HepG2 (cell line): ENCODE results near the gene ASXL1. TPM values are rescaled to one million over a fixed set of nuclear protein-coding genes. Genes with fewer than 3 reads are reported as not detected.

Experiments used
- ATAC-seq: fragments of 200-7000 bp; cut with Tn5 transposase; 3 replicates; pipeline ENCODE4 v1.9.1; 2020; ENCODE audit warnings: mild to moderate bottlenecking, moderate library complexity
- BruUV-seq: library from RNA; stranded (reverse); fragments of 400-500 nt; replicated peaks from 2 replicates; lab custom pipeline; 2021; lab: Mats Ljungman, UMichigan
- CTCF ChIA-PET: fragments of 300-600 bp; formaldehyde crosslinking; extraction: SDS; loops from one replicate; lab custom pipeline; 2021; ENCODE audit warnings: low total read pairs, inconsistent platforms, low intra/inter-chr PET ratio; lab: Yijun Ruan, JAX
- POLR2A ChIA-PET: fragments of 350-600 bp; sonication (Branson Sonifier 250); formaldehyde crosslinking; loops from one replicate; lab custom pipeline; 2020; ENCODE audit warnings: antibody characterized with exemption, inconsistent platforms; lab: Yijun Ruan, JAX
- DNase-seq: peaks from one replicate; pipeline ENCODE4 v3.0.0-alpha.2; 2015; ENCODE audit warnings: low spot score
- FAIRE-seq: peaks from 3 replicates; lab custom pipeline; 2011; peaks lifted over from hg19 to GRCh38; lab: Jason Lieb, UNC
- H2AFZ ChIP-seq: one replicate; pipeline ENCODE4 v1.6.1; 2011; ENCODE audit warnings: low read length, inconsistent platforms
- H3K27ac ChIP-seq: fragments of 300-600 bp; 3 replicates; pipeline ENCODE4 v1.8.0; 2011; ENCODE audit warnings: mixed run types, mild to moderate bottlenecking, mixed read lengths, low read length, inconsistent platforms; ENCODE audit not compliant: insufficient read depth; ENCODE audit errors: extremely low read length
- H3K27me3 ChIP-seq, 2 experiments: fragments of 200-600 bp in 1 of 2; 2 replicates in 1 of 2; 3 replicates in 1 of 2; pipeline versions ENCODE4 v1.6.0 to v1.8.0; 2011; ENCODE audit warnings: low read length in 2 of 2, mild to moderate bottlenecking in 2 of 2, moderate library complexity in 2 of 2, inconsistent platforms in 1 of 2; ENCODE audit not compliant: insufficient read depth in 2 of 2, control insufficient read depth in 1 of 2
- H3K36me3 ChIP-seq, 2 experiments: fragments of 200-600 bp in 1 of 2; replicated peaks in 1 of 2; 2 replicates in 1 of 2; 3 replicates in 1 of 2; pipeline versions ENCODE4 v1.5.1 to v1.8.0; 2011; ENCODE audit warnings: low read length in 2 of 2, inconsistent platforms in 1 of 2; ENCODE audit not compliant: insufficient read depth in 2 of 2, control insufficient read depth in 1 of 2
- H3K4me1 ChIP-seq: 2 replicates; pipeline ENCODE4 v1.5.1; 2012; ENCODE audit warnings: low read length, inconsistent platforms; ENCODE audit not compliant: insufficient read depth
- H3K4me2 ChIP-seq: 2 replicates; pipeline ENCODE4 v1.6.0; 2011; ENCODE audit warnings: low read depth, low read length, inconsistent platforms
- H3K4me3 ChIP-seq, 3 experiments: fragments of 200-600 bp in 1 of 3; sonication (generic), shearing (Covaris generic) in 1 of 3; replicated peaks in 1 of 3; 2 replicates each; pipeline ENCODE4 v1.5.1; 2011 to 2016; ENCODE audit warnings: low read length in 3 of 3, inconsistent platforms in 2 of 3, low read depth in 2 of 3, mild to moderate bottlenecking in 2 of 3, control low read depth in 1 of 3, mixed read lengths in 1 of 3; ENCODE audit not compliant: insufficient read depth in 1 of 3
- H3K79me2 ChIP-seq: one replicate; pipeline ENCODE4 v1.6.1; 2011; ENCODE audit warnings: low read length, inconsistent platforms; ENCODE audit not compliant: insufficient read depth
- H3K9ac ChIP-seq: 2 replicates; pipeline ENCODE4 v1.6.0; 2011; ENCODE audit warnings: mild to moderate bottlenecking, low read depth, low read length, inconsistent platforms; ENCODE audit not compliant: insufficient read depth
- H3K9me3 ChIP-seq: 2 replicates; pipeline ENCODE4 v1.5.1; 2012; ENCODE audit warnings: mild to moderate bottlenecking, low read length
- H4K20me1 ChIP-seq: 2 replicates; pipeline ENCODE4 v1.6.0; 2011; ENCODE audit warnings: inconsistent platforms, mild to moderate bottlenecking, low read length, moderate library complexity; ENCODE audit not compliant: insufficient read depth
- ASH2L ChIP-seq: fragments of 300-600, 200-600 bp; sonication (generic); IDR thresholded peaks from 2 replicates; pipeline ENCODE4 v1.7.0; 2017; ENCODE audit warnings: low read depth, mild to moderate bottlenecking, moderate library complexity, mixed read lengths, low read length; ENCODE audit not compliant: insufficient read length
- BRD4 ChIP-seq: sonication (generic); formaldehyde crosslinking; IDR thresholded peaks from 2 replicates; pipeline ENCODE4 v1.4.0; 2020; ENCODE audit warnings: missing genetic modification reagents
- E2F2 ChIP-seq: sonication (generic); formaldehyde crosslinking; IDR thresholded peaks from 2 replicates; pipeline ENCODE4 v1.4.0; 2020; ENCODE audit warnings: missing genetic modification reagents, borderline replicate concordance
- GTF2F1 ChIP-seq: fragments of 150-350 bp; IDR thresholded peaks from 2 replicates; pipeline ENCODE4 v1.6.1; 2014; ENCODE audit warnings: low read length
- HHEX ChIP-seq: IDR thresholded peaks from 2 replicates; pipeline ENCODE4 v1.6.1; 2016; ENCODE audit warnings: control low read depth
- KDM5B ChIP-seq: sonication (generic); formaldehyde crosslinking; IDR thresholded peaks from 2 replicates; pipeline ENCODE4 v1.4.0; 2020; ENCODE audit warnings: missing genetic modification reagents, mild to moderate bottlenecking, borderline replicate concordance
- MYC ChIP-seq: sonication (generic); formaldehyde crosslinking; IDR thresholded peaks from 2 replicates; pipeline ENCODE4 v1.9.0; 2021; ENCODE audit warnings: missing genetic modification reagents, borderline replicate concordance
- SIN3A ChIP-seq: IDR thresholded peaks from 2 replicates; pipeline ENCODE4 v1.6.1; 2011; ENCODE audit warnings: low read depth, mild to moderate bottlenecking, control low read depth, low read length, borderline replicate concordance
- TEAD3 ChIP-seq: optimal IDR thresholded peaks from 2 replicates; pipeline ENCODE3; 2016; ENCODE audit warnings: borderline replicate concordance
- THAP9 ChIP-seq: sonication (generic); formaldehyde crosslinking; IDR thresholded peaks from 2 replicates; pipeline ENCODE4; 2020; ENCODE audit warnings: missing genetic modification reagents, mild to moderate bottlenecking, borderline replicate concordance
- ZNF232 ChIP-seq: sonication (generic); formaldehyde crosslinking; IDR thresholded peaks from 2 replicates; pipeline ENCODE4 v1.4.0; 2020; ENCODE audit warnings: missing genetic modification reagents, borderline replicate concordance
- ZNF263 ChIP-seq: sonication (generic); formaldehyde crosslinking; IDR thresholded peaks from 2 replicates; pipeline ENCODE4 v1.4.0; 2020; ENCODE audit warnings: missing genetic modification reagents
- WGBS: methylation state at CpG from one replicate; pipeline ENCODE4 v1.1.6; 2017; ENCODE audit warnings: low lambda C conversion rate; 5-methylcytosine and 5-hydroxymethylcytosine counted together
- in situ Hi-C: cut with HindIII; loops from 2 replicates; pipeline ENCODE4 v1.10.0; 2017; ENCODE audit warnings: low pct_unique_long_range_greater_than_20kb; ENCODE audit not compliant: extremely low pct_ligation_motif_present
- intact Hi-C: fragments of 100-400 bp; cut with micrococcal nuclease; formaldehyde crosslinking; loops from one replicate; pipeline ENCODE4 v1.10.0; 2022; ENCODE audit not compliant: unreplicated experiment
- polyA plus RNA-seq, 8 experiments: library from polyadenylated mRNA; depleted of rRNA in 3 of 8; stranded (reverse) in 7 of 8; unstranded in 1 of 8; fragments of >200 nt; fragmentation: Illumina TruSeq in 4 of 8; extraction: Trizol in 4 of 8; gene quantifications; 2 replicates each; pipeline versions ENCODE4 v1.2.1 to v1.2.3, GENCODE V29; 2011 to 2016; ENCODE audit warnings: low read depth in 4 of 8, missing spikeins in 1 of 8, mixed read lengths in 1 of 8; ENCODE audit not compliant: insufficient read depth in 1 of 8
- total RNA-seq, 5 experiments: library from RNA; depleted of rRNA; stranded (reverse); fragments of >200 nt; fragmentation: Illumina TruSeq; extraction: Trizol; gene quantifications; 2 replicates each; pipeline ENCODE4 v1.2.3, GENCODE V29; 2016; ENCODE audit warnings: low read depth in 1 of 5
- TF ChIP-seq, protein P1 (sequence below): sonication (generic); formaldehyde crosslinking; IDR thresholded peaks from 2 replicates; pipeline ENCODE4 v1.4.0; 2020; ENCODE audit warnings: missing genetic modification reagents

ASXL1 gene
- total and polyA plus RNA-seq, 2 of the 13 experiments (the other 11 are each of a cell fraction or from before 2014, with no cell fraction given): 62.1 to 74.8 TPM

DNA sequence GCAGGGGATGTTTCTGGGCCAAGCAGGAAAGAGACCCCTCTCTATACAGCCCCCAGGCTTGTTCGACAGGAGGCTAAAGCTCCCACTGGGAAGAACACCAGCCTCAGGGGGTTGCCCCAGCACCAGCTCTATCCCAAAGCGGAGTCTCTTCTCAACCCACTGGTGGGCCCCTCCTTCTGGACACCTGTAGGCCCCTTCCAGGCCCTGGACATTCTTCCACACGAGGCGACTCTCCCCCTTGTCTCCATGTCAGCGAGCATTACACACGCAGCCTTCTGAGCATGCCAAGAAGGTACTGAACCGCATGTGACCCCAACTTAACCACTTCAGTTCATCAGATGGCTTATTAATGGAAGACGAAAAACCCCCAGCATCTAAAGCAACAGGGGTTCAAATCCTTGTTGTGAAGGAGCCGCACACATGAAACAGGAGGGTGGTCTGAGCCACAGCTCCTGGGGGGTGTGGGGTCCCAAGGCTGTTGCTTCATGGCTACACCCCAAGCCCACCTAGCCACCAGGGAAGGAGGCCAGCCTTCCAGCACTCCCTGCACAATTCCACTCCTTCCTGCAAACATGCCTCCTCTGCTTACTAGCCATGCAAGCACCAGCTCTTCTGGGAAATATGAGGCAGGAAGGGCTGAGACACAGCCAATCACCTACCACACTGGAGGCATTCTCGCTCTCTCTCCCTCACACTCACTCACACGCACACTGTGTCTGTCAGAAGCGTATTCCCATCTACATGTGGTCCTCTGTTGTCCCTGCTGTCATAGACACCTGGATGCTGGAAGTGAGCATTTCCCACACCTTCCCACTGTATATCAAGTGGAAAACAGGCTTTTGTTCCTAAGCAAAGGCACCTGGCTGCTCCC, 122.5 kb downstream of the ASXL1 start:
- Histone ChIP-seq H3K9ac (no peak overlapping the region), H3K79me2 (peaks cover 73% of the 10 kb centered on the region), H4K20me1 (peaks cover 57% of the 10 kb centered on the region), H3K9me3 (no peaks in the 10 kb centered on the region), H3K4me1 (peaks cover 78% of the 10 kb centered on the region), H3K27ac (peak overlapping the region; percentile 35), H3K36me3 (peaks cover 0 to 9% of the 10 kb centered on the region in 2 experiments; a peak in 1 of 5 replicates), H3K27me3 (no peaks in the 10 kb centered on the region), H3K4me2 (peak overlapping the region; percentile 56), H3K4me3 (no peak overlapping the region), H2AFZ (no peak overlapping the region)
- CTCF ChIA-PET: no interaction called here
- intact Hi-C loops: loop anchor here (5.0 kb wide), 2 partner anchors 98 to 123 kb away; partner anchors contain the start of gene ASXL1
- no peak for DNase-seq
- in situ Hi-C loops: no loop called here
- FAIRE-seq: no peak
- no peak for ATAC-seq
- POLR2A ChIA-PET: interaction anchor here (1.2 to 1.6 kb wide), 2 partner anchors 9 to 14 kb away, joined by 5 to 6 read pairs; no protein-coding TSS in a partner anchor
- BruUV-seq: TSS peak; percentile 10
- WGBS: 90% methylated on average over 12 of the region's 12 CpGs
- peak; percentile 50 for TF ChIP-seq TEAD3 (CRISPR knock-in tag)
- TF ChIP-seq THAP9 (CRISPR knock-in tag): peak; percentile 30; the same call in 1 of the 2 replicates
- peak; percentile 15; the same call in 1 of the 2 replicates for TF ChIP-seq SIN3A
- 0 out of 2 replicates have a peak, but pooled peaks have one; percentile 71 for TF ChIP-seq E2F2 (CRISPR knock-in tag)
- TF ChIP-seq MYC (CRISPR knock-in tag): 0 out of 2 replicates have a peak, but pooled peaks have one; percentile 13
- TF ChIP-seq, protein P1, sequence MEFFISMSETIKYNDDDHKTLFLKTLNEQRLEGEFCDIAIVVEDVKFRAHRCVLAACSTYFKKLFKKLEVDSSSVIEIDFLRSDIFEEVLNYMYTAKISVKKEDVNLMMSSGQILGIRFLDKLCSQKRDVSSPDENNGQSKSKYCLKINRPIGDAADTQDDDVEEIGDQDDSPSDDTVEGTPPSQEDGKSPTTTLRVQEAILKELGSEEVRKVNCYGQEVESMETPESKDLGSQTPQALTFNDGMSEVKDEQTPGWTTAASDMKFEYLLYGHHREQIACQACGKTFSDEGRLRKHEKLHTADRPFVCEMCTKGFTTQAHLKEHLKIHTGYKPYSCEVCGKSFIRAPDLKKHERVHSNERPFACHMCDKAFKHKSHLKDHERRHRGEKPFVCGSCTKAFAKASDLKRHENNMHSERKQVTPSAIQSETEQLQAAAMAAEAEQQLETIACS (CRISPR knock-in tag): 0 out of 2 replicates have a peak, but pooled peaks have one; percentile 12
- peak; percentile 45; the same call in 1 of the 2 replicates for TF ChIP-seq ZNF232
- 0 out of 2 replicates have a peak, but pooled peaks have one; percentile 21 for TF ChIP-seq HHEX
- 0 out of 2 replicates have a peak, but pooled peaks have one; percentile 28 for TF ChIP-seq BRD4 (CRISPR knock-in tag)
- no peak for TF ChIP-seq GTF2F1
- TF ChIP-seq KDM5B (CRISPR knock-in tag): peak; percentile 22; the same call in 1 of the 2 replicates
- TF ChIP-seq ASH2L: no peak
- TF ChIP-seq ZNF263 (CRISPR knock-in tag): 0 out of 2 replicates have a peak, but pooled peaks have one; percentile 20
